PC-3 (cell line): ENCODE data around the gene CRABP2. TPM values are rescaled to one million over a fixed set of nuclear protein-coding genes. Genes with fewer than 3 reads are reported as not detected.

Experiments
- ATAC-seq: fragments of 200-7000 bp; cut with Tn5 transposase; 2 replicates; pipeline ENCODE4 v1.9.1; 2020; ENCODE audit warnings: mild to moderate bottlenecking, moderate library complexity
- BruUV-seq: library from RNA; stranded (reverse); fragments of 400-500 nt; replicated peaks from 2 replicates; lab custom pipeline; 2021; lab: Mats Ljungman, UMichigan
- CTCF ChIA-PET: fragments of 300-600 bp; sonication (Branson Sonifier 250); formaldehyde crosslinking; loops from one replicate; lab custom pipeline; 2022; ENCODE audit warnings: antibody characterized with exemption; lab: Charles Lee
- POLR2A ChIA-PET: fragments of 300-600 bp; sonication (Branson Sonifier 250); formaldehyde crosslinking; loops from one replicate; lab custom pipeline; 2022; ENCODE audit warnings: antibody characterized with exemption; ENCODE audit not compliant: unreplicated experiment; lab: Charles Lee
- DNase-seq: peaks from one replicate; pipeline ENCODE4 v3.0.0-alpha.2; 2015
- H2AFZ ChIP-seq: fragments of 300-600 bp; sonication (generic); 2 replicates; pipeline ENCODE4 v1.6.0; 2016; ENCODE audit warnings: antibody characterized with exemption, low read length
- H3F3A ChIP-seq: fragments of 300-600 bp; sonication (generic); one replicate; pipeline ENCODE4 v1.6.0; 2017; ENCODE audit warnings: antibody characterized with exemption, low read length, control low read depth, mild to moderate bottlenecking; ENCODE audit not compliant: unreplicated experiment
- H3K27ac ChIP-seq: fragments of 300-600 bp; sonication (generic); 2 replicates; pipeline ENCODE4 v1.5.1; 2016; ENCODE audit warnings: mild to moderate bottlenecking, low read length
- H3K27me3 ChIP-seq: fragments of 300-600 bp; sonication (generic); 2 replicates; pipeline ENCODE4 v1.6.1; 2016; ENCODE audit warnings: low read length, mixed read lengths
- H3K36me3 ChIP-seq: fragments of 300-600 bp; sonication (generic); 2 replicates; pipeline ENCODE4 v1.6.1; 2016; ENCODE audit warnings: low read depth, mixed run types, low read length, mixed read lengths
- H3K4me1 ChIP-seq: fragments of 300-600 bp; sonication (generic); 2 replicates; pipeline ENCODE4 v1.5.1; 2016; ENCODE audit warnings: low read length; ENCODE audit not compliant: insufficient read depth
- H3K4me2 ChIP-seq: fragments of 300-600 bp; sonication (generic); 2 replicates; pipeline ENCODE4 v1.6.0; 2016; ENCODE audit warnings: low read length
- H3K4me3 ChIP-seq: fragments of 300-600 bp; sonication (generic); 2 replicates; pipeline ENCODE4 v1.5.1; 2016; ENCODE audit warnings: mild to moderate bottlenecking, low read length, mixed read lengths
- H3K79me2 ChIP-seq: fragments of 300-600 bp; sonication (generic); 2 replicates; pipeline ENCODE4 v1.6.1; 2017; ENCODE audit warnings: low read length, mixed read lengths
- H3K9ac ChIP-seq: fragments of 300-600 bp; sonication (generic); 2 replicates; pipeline ENCODE4 v1.6.0; 2016; ENCODE audit warnings: mild to moderate bottlenecking, low read length
- H3K9me2 ChIP-seq: fragments of 300-600 bp; sonication (generic); replicated peaks from 2 replicates; pipeline ENCODE4 v1.6.1; 2016; ENCODE audit warnings: mixed run types, low read length, mixed read lengths
- H3K9me3 ChIP-seq: fragments of 300-600 bp; sonication (generic); 2 replicates; pipeline ENCODE4 v1.6.1; 2016; ENCODE audit warnings: low read length, mixed read lengths
- H4K20me1 ChIP-seq: fragments of 300-600 bp; sonication (generic); 2 replicates; pipeline ENCODE4 v1.6.1; 2016; ENCODE audit warnings: low read length, mixed read lengths
- EZH2 ChIP-seq: fragments of 300-600 bp; sonication (generic); IDR thresholded peaks from one replicate; pipeline ENCODE4 v1.6.1; 2017; ENCODE audit warnings: antibody characterized with exemption, mild to moderate bottlenecking, low read length; ENCODE audit not compliant: unreplicated experiment
- EZH2phosphoT487 ChIP-seq: fragments of 300-600 bp; sonication (generic); IDR thresholded peaks from 2 replicates; pipeline ENCODE4 v1.6.1; 2018; ENCODE audit warnings: mild to moderate bottlenecking, antibody characterized with exemption, low read length, borderline replicate concordance
- intact Hi-C: fragments of 100-400 bp; cut with micrococcal nuclease; formaldehyde crosslinking; loops from 2 replicates; pipeline ENCODE4 v1.9.0; 2023
- total RNA-seq: library from RNA; depleted of rRNA; stranded (reverse); fragments of >200 nt; gene quantifications from 2 replicates; pipeline ENCODE4 v1.2.3, GENCODE V29; 2014
- TF ChIP-seq, protein P1 (sequence below): fragments of 300-600 bp; sonication (generic); conservative IDR thresholded peaks from 2 replicates; pipeline ENCODE4 v1.5.1; 2017; ENCODE audit warnings: antibody characterized with exemption, low read depth, mild to moderate bottlenecking, low read length

The CRABP2 gene
- total RNA-seq, 1 experiment from 2014 or later: 120 TPM

- Histone ChIP-seq H3K4me1 (peaks cover 52% of the 10 kb centered on the region), H3K9ac (peak overlapping the region; percentile 57), H3K36me3 (no peaks in the 10 kb centered on the region), H3K9me2 (no peaks in the 10 kb centered on the region), H4K20me1 (no peaks in the 10 kb centered on the region), H3K4me3 (peak overlapping the region; percentile 64), H3K79me2 (peaks cover 15% of the 10 kb centered on the region), H3K27me3 (0 out of 2 replicates have a peak, but pooled peaks cover 3% of the 10 kb centered on the region), H3K27ac (peak overlapping the region; percentile 66), H3K4me2 (peak overlapping the region; percentile 83), H3K9me3 (no peaks in the 10 kb centered on the region), H2AFZ (no peak overlapping the region), H3F3A (peaks cover 5% of the 10 kb centered on the region)
- POLR2A ChIA-PET: interaction anchor here (0.6 kb wide), 2 partner anchors 59 to 1925 kb away, joined by 3 to 19 read pairs; no protein-coding TSS in a partner anchor
- CTCF ChIA-PET: interaction anchor here (0.7 to 2.6 kb wide), 5 partner anchors 17 to 177 kb away, joined by 3 to 37 read pairs (median 5); partner anchors contain the start of genes ISG20L2, METTL25B and NES
- intact Hi-C loops: loop anchor here (1.0 kb wide), 2 partner anchors 17 to 66 kb away; partner anchors contain the start of gene NES
- TSS peak; percentile 97 for BruUV-seq
- no peak for DNase-seq
- ATAC-seq: peak; percentile 3; the same call in 1 of the 2 replicates
- TF ChIP-seq EZH2phosphoT487 (no peak), EZH2 (no peak)
- TF ChIP-seq, protein P1, sequence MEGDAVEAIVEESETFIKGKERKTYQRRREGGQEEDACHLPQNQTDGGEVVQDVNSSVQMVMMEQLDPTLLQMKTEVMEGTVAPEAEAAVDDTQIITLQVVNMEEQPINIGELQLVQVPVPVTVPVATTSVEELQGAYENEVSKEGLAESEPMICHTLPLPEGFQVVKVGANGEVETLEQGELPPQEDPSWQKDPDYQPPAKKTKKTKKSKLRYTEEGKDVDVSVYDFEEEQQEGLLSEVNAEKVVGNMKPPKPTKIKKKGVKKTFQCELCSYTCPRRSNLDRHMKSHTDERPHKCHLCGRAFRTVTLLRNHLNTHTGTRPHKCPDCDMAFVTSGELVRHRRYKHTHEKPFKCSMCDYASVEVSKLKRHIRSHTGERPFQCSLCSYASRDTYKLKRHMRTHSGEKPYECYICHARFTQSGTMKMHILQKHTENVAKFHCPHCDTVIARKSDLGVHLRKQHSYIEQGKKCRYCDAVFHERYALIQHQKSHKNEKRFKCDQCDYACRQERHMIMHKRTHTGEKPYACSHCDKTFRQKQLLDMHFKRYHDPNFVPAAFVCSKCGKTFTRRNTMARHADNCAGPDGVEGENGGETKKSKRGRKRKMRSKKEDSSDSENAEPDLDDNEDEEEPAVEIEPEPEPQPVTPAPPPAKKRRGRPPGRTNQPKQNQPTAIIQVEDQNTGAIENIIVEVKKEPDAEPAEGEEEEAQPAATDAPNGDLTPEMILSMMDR: no peak
These were observed 44.7 kb downstream of the CRABP2 start for GRCh38 chr1:156660752-156661112.

GRCh38 chr1:156659988-156660751, 45.2 kb downstream of the CRABP2 start:
- H3K79me2 ChIP-seq: peaks cover 15% of the 10 kb centered on the region
- CTCF ChIA-PET: interaction anchor here (0.9 to 2.6 kb wide), 4 partner anchors 11 to 66 kb away, joined by 3 to 37 read pairs (median 3); partner anchors contain the start of gene NES
- H3K4me3 ChIP-seq: peak overlapping the region; percentile 64
- intact Hi-C loops: loop anchor here (1.0 kb wide), 2 partner anchors 17 to 66 kb away; partner anchors contain the start of gene NES
- TF ChIP-seq EZH2: no peak
- no peak for TF ChIP-seq EZH2phosphoT487
- TF ChIP-seq, protein P1: peak; percentile 100
- peaks cover 5% of the 10 kb centered on the region for H3F3A ChIP-seq
- peak overlapping the region; percentile 65 for H2AFZ ChIP-seq
- peak overlapping the region; percentile 66 for H3K27ac ChIP-seq
- H3K27me3 ChIP-seq: 0 out of 2 replicates have a peak, but pooled peaks cover 3% of the 10 kb centered on the region
- no peaks in the 10 kb centered on the region for H3K36me3 ChIP-seq
- DNase-seq: peak; percentile 99
- peak overlapping the region; percentile 57 for H3K9ac ChIP-seq
- H3K4me1 ChIP-seq: peaks cover 52% of the 10 kb centered on the region
- H3K4me2 ChIP-seq: peak overlapping the region; percentile 83
- ATAC-seq: peak; percentile 70
- H3K9me2 ChIP-seq: no peaks in the 10 kb centered on the region
- BruUV-seq: no TSS peak
- no peaks in the 10 kb centered on the region for H4K20me1 ChIP-seq
- no peaks in the 10 kb centered on the region for H3K9me3 ChIP-seq
- POLR2A ChIA-PET: interaction anchor here (0.6 kb wide), 1 partner anchor 1924 kb away, joined by 3 read pairs; no protein-coding TSS in a partner anchor
